Osteocyte (in vitro differentiated cells): ENCODE results near the gene ADAM10. TPM values are rescaled to one million over a fixed set of nuclear protein-coding genes. Genes with fewer than 3 reads are reported as not detected.

Experiments
- DNase-seq: peaks from one replicate; pipeline ENCODE4 v3.0.0; 2021; ENCODE audit warnings: mixed read lengths; ENCODE audit not compliant: unreplicated experiment; ENCODE audit errors: extremely low spot score
- H3K27ac Mint-ChIP-seq: one replicate; pipeline ENCODE4 v1.8.0; 2021; ENCODE audit warnings: mild to moderate bottlenecking, mixed read lengths; ENCODE audit not compliant: unreplicated experiment
- H3K27me3 Mint-ChIP-seq: one replicate; pipeline ENCODE4 v1.8.0; 2021; ENCODE audit warnings: mixed read lengths; ENCODE audit not compliant: unreplicated experiment
- H3K36me3 Mint-ChIP-seq: one replicate; pipeline ENCODE4 v1.8.0; 2021; ENCODE audit warnings: mixed read lengths; ENCODE audit not compliant: unreplicated experiment
- H3K4me1 Mint-ChIP-seq: one replicate; pipeline ENCODE4 v1.8.0; 2021; ENCODE audit warnings: mixed read lengths; ENCODE audit not compliant: unreplicated experiment
- H3K4me3 Mint-ChIP-seq: one replicate; pipeline ENCODE4 v1.8.0; 2021; ENCODE audit warnings: mild to moderate bottlenecking, moderate library complexity, mixed read lengths; ENCODE audit not compliant: unreplicated experiment
- H3K9me3 Mint-ChIP-seq: one replicate; pipeline ENCODE4 v1.8.0; 2021; ENCODE audit warnings: mixed read lengths; ENCODE audit not compliant: unreplicated experiment
- CTCF ChIP-seq: fragments of 200-600 bp; sonication (generic); IDR thresholded peaks from 2 replicates; pipeline ENCODE4 v1.5.0; 2021; ENCODE audit warnings: antibody characterized with exemption, mild to moderate bottlenecking, moderate library complexity
- total RNA-seq: library from RNA; stranded (reverse); gene quantifications from 2 replicates; pipeline ENCODE4 v1.2.1, GENCODE V29; 2021

The ADAM10 gene
- total RNA-seq, 1 donor from 2014 or later = 169 TPM

GRCh38 chr15:58766290-58766689 is 16.8 kb upstream of the ADAM10 start:
- Mint-ChIP-seq H3K4me3 (no peak overlapping the region), H3K36me3 (no peaks in the 10 kb centered on the region), H3K27me3 (no peaks in the 10 kb centered on the region), H3K27ac (no peak overlapping the region), H3K4me1 (peaks cover 9% of the 10 kb centered on the region), H3K9me3 (peaks cover 6% of the 10 kb centered on the region)
- DNase-seq = no peak
- TF ChIP-seq CTCF = no peak

- no peaks in the 10 kb centered on the region for H3K4me1 Mint-ChIP-seq
- peaks cover 6% of the 10 kb centered on the region for H3K9me3 Mint-ChIP-seq
- H3K4me3 Mint-ChIP-seq = no peak overlapping the region
- H3K27me3 Mint-ChIP-seq = peaks cover 4% of the 10 kb centered on the region
- TF ChIP-seq CTCF = no peak
- H3K27ac Mint-ChIP-seq = no peak overlapping the region
- DNase-seq = no peak
- no peaks in the 10 kb centered on the region for H3K36me3 Mint-ChIP-seq
Measured at GRCh38 chr15:58764468-58764867, 15.0 kb upstream of the ADAM10 start.

- H3K9me3 Mint-ChIP-seq = peaks cover 6% of the 10 kb centered on the region
- H3K27me3 Mint-ChIP-seq = peaks cover 4% of the 10 kb centered on the region
- H3K4me3 Mint-ChIP-seq = no peak overlapping the region
- H3K36me3 Mint-ChIP-seq = no peaks in the 10 kb centered on the region
- H3K27ac Mint-ChIP-seq = no peak overlapping the region
- H3K4me1 Mint-ChIP-seq = no peaks in the 10 kb centered on the region
- TF ChIP-seq CTCF = no peak
- DNase-seq = no peak
Measured at GRCh38 chr15:58762731-58763130, 13.2 kb upstream of the ADAM10 start.

GRCh38 chr15:58762285-58762684 is 12.8 kb upstream of the ADAM10 start:
- no peaks in the 10 kb centered on the region for H3K36me3 Mint-ChIP-seq
- H3K4me1 Mint-ChIP-seq = no peaks in the 10 kb centered on the region
- TF ChIP-seq CTCF = no peak
- H3K9me3 Mint-ChIP-seq = peaks cover 6% of the 10 kb centered on the region
- no peak for DNase-seq
- no peak overlapping the region for H3K4me3 Mint-ChIP-seq
- no peak overlapping the region for H3K27ac Mint-ChIP-seq
- peaks cover 4% of the 10 kb centered on the region for H3K27me3 Mint-ChIP-seq

- Mint-ChIP-seq H3K36me3 (no peaks in the 10 kb centered on the region), H3K27me3 (peaks cover 4% of the 10 kb centered on the region), H3K27ac (no peak overlapping the region), H3K9me3 (peaks cover 6% of the 10 kb centered on the region), H3K4me3 (no peak overlapping the region), H3K4me1 (no peaks in the 10 kb centered on the region)
- no peak for TF ChIP-seq CTCF
- DNase-seq = no peak
Measured at GRCh38 chr15:58761010-58761388, 11.5 kb upstream of the ADAM10 start.
